NCI-H1417 treated with DMSO at 0.1 percent for 48 hours (cell line): ENCODE data around the gene C5orf24.
"Not testable (repeated sequence)": the region's sequence is repeated elsewhere in the genome, so short reads cannot be mapped to it uniquely, and the experiment has no call there.

ENCODE experiments used
- DNase-seq: peaks from one replicate; lab custom pipeline; 2025; lab: John Stamatoyannopoulos, UW

Gene C5orf24

GRCh38 chr5:134857401-134857800, 11.6 kb downstream of the C5orf24 start:
- no peak for DNase-seq

DNA sequence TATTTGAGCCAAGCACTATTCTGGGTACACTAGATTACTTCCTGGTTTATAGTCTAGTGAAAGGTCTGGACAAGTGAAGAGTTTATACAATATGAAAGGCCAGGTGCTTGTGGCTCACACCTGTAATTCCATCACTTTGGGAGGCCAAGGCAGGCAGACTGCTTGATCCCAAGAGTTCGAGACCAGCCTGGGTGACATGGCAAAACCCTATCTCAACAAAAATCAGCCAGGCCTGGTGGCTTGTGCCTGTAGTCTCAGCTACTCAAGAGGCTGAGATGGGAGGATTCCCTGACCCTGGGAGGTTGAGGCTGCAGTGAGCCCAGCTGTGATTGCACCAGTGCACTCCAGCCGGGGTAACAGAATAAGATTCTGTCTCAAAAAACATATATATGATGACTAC, 18.9 kb downstream of the C5orf24 start:
- no peak for DNase-seq

DNA sequence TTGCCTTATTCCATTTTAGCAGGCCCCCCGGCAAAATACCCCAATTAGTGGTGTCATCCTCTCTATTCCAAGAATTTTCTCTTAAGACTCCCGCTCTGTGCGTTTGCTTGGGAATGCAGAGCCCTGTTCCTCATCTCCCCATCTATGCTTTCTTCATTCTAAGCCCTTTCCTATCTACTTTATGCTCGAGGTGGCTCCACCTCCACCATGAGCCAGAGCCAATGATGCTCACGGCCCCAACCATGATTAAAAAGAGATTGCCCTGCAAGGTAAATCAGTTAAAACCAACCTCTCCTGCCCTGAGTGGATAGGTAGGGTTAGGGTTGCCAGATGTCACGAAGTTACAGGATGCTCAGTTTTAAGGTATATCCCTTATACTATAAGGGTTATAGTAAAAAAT, 27.7 kb downstream of the C5orf24 start:
- no peak for DNase-seq

- no peak for DNase-seq
Measured at GRCh38 chr5:134873987-134874830, 28.4 kb downstream of the C5orf24 start, which contains the start of gene TXNDC15. TXNDC15 (plus strand) TSS chr5:134874371; CDS start chr5:134874428, 57 bp downstream.

GRCh38 chr5:134874831-134875655, 29.3 kb downstream of the C5orf24 start:
- DNase-seq: no peak

- no peak for DNase-seq
Measured at GRCh38 chr5:134877159-134877558, 31.4 kb downstream of the C5orf24 start.

DNA sequence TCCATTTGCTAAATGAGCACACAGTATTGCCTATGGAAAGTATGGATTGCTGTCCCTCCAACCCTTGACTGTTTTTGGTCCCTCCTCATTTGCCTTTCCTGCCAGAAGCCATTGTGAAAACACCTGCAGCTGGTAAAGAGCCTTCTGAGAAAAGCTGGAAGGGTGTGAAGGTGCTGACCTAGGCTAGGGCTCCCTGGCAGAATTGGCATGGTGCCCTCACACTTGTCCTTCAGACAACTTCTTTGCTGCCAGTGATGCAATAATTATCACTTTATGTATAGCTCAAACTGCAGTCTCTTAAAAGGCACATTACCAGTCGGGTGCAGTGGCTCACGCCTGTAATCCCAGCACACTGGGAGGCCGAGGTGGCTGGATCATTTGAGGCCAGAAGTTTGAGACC, 32.6 kb downstream of the C5orf24 start:
- DNase-seq: no peak

DNA sequence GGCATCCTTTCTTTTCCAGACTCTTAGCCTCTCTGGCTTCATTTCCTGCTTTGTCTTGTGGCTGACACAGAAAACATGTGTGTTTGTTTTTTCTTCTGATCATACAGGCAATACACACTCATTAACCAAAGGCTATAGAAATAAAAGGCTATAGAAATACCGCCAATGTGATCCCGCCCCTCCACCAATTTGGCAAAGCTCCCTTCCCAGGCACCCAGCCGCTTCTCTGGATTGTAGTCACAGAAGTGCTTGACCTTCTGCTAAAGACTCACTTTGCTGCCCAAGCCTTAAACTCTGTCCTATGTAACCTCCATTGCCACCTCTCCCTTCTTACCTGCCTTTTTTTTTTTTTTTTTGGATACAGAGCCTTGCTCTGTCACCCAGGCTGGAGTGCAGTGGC, 33.7 kb downstream of the C5orf24 start:
- DNase-seq: no peak

GRCh38 chr5:134880937-134881336, 35.2 kb downstream of the C5orf24 start:
- not testable (repeated sequence) for DNase-seq

DNA sequence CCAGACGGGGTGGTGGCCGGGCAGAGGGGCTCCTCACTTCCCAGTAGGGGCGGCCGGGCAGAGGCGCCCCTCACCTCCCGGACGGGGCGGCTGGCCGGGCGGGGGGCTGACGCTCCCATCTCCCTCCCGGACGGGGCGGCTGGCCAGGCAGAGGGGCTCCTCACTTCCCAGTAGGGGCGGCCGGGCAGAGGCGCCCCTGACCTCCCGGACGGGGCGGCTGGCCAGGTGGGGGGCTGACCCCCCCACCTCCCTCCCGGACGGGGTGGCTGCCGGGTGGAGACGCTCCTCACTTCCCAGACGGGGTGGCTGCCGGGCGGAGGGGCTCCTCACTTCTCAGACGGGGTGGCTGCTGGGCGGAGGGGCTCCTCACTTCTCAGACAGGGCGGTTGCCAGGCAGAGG, 35.9 kb downstream of the C5orf24 start:
- DNase-seq: not testable (repeated sequence)

- no peak for DNase-seq
Measured at GRCh38 chr5:134887593-134888159, 41.9 kb downstream of the C5orf24 start.

DNA sequence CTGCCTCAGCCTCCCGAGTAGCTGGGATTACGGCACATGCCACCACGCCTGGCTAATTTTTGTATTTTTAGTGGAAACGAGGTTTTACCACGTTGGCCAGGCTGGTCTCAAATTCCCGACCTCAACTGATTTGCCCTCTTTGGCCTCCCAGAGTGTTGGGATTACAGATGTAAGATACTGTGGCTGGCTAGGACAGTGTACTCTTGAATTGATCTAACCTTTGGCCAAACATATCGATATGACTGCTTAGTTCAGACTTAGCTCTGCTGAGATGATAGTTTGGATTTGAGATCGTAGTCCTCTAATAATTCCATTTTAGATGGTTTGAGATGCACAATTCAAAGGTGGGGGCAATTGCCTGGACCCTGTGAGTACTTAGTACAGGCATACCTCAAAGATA, 43.6 kb downstream of the C5orf24 start:
- DNase-seq: no peak

DNA sequence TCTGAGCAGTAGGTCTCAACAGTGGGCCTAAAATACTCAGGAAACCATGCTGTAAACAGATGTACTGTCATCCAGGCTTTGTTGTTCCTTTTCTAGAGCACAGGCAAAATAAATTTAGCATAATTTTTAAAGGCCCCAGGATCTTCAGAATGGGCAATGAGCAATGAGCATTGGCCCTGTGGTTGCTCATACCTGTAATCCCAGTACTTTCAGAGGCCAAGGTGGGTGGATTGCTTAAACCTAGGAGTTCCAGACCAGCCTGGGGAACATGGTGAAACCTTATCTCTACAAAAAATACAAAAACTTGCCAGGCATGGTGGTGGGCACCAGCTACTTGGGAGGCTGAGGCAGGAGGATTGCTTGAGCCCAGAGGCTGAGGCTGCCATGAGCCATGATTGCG, 45.7 kb downstream of the C5orf24 start:
- DNase-seq: no peak

GRCh38 chr5:134892282-134892681, 46.5 kb downstream of the C5orf24 start:
- DNase-seq: no peak

- DNase-seq: no peak
Measured at GRCh38 chr5:134892926-134893325, 47.2 kb downstream of the C5orf24 start.

DNA sequence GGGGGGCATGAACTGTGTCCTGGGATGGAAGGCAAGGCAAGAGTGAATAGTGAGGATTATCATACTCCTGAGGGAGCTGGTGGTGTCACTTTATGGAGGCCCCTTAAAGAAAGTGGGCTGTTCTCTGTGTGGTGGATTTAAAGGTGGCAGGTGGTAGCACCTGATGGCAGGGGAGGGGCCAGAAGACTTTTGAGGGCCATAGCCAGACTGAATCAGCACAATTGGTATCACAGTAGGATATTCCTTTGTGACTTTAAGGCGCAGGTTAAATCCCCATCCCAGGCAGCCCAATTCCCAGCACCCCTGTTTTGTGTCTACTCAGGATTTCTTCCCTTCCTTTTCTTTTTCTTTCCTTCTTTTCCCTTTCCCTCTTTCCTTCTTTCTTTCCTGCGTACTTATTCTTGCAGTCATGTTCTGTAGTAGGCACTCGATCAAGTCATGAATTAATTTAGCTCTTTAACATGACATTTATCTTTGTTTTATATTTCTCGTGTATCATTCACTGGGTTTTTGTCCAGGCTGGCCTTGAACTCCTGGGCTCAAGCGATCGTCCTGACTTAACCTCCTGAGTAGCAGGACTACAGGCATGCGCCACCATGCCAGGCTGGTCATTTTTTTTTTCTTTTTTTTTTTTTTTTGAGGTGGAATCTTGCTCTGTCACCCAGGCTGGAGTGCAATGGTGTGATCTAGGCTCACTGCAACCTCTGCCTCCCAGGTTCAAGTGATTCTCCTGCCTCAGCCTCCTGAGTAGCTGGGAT, 48.2 kb downstream of the C5orf24 start:
- no peak for DNase-seq

DNA sequence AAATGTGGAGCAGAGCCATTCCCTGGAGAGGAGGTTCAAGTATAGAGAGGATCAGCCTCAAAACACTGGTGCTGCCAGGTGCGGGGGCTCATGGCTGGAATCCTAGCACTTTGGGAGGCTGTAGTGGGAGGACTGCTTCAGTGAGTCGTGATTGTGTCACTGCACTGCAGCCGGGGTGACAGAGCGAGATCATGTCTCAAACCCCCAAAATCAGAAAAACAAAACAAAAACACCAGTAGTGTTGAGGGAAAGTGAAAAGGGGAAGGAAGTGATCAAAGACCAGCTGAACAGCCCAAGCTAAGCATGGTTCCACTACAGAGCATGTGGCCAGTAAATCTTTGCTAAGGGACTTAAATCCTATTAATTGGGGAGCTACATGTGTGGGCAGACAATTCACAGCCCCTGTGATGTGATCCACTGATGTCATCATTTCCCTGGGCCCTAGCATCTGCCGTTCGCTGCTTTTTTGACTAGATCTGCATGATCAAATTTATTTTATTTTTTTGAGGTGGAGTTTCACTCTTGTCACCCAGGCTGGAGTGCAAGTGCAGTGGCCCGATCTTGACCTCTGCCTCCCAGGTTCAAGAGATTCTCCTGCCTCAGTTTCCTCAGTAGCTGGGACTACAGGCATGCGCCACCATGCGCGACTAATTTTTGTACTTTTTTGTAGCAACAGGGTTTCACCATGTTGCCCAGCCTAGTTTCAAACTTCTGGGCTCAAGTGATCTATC, 56.5 kb downstream of the C5orf24 start:
- DNase-seq: no peak

GRCh38 chr5:134904610-134905245, 59.0 kb downstream of the C5orf24 start, which contains the start of gene PCBD2:
PCBD2 (plus strand) TSS chr5:134905131; CDS start chr5:134905140, 9 bp downstream.
- DNase-seq: peak; percentile 20

GRCh38 chr5:134905246-134905996, 59.7 kb downstream of the C5orf24 start:
- no peak for DNase-seq

GRCh38 chr5:134906811-134907210, 61.0 kb downstream of the C5orf24 start:
- no peak for DNase-seq
